ENCODE results near the gene PPM1F. TPM values are rescaled to one million over a fixed set of nuclear protein-coding genes. Genes with fewer than 3 reads are reported as not detected.

Gene PPM1F
- total RNA-seq, 1 experiment from 2014 or later: 19.0 TPM

DNA sequence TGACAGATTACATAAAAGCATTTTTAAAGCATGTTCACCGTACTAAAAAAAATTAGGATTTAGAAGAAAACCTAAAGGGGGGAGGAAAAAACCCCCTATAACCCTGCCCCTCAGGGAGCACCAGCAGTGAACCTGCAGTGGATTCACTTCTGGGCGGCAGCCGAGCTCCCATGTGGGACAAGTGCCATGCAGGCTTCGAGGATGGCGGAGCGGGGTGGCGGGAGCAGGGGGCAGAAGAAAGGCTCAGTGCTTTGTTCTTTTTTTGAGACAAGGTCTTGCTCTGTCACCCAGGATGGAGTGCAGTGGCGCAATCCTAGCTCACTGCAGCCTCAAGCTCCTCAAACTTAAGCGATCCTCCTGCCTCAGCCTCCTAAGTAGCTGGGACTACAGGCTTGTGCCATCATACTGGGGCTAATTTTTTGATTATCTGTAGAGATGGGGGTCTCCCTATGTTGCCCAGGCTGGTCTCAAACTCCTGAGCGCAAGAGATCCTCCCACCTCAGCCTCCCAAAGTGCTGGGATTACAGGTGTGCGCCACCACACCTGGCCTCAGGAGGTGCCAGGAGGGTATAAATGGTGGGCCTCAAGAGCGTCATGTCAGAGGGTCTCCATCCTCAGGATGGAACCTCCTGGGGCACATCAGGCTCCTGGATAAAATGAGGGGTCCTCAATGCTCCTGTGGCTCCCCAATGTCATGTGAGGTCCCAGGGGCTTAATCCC lies 34.0 kb downstream of the PPM1F start:
- H3K36me3 Mint-ChIP-seq (ENCODE audit: insufficient read depth, unreplicated experiment): peaks cover 5% of the 10 kb centered on the region
- no peak for DNase-seq
- no peaks in the 10 kb centered on the region for H3K27me3 Mint-ChIP-seq (ENCODE audit: unreplicated experiment)
- CTCF ChIA-PET: no interaction called here
- TF ChIP-seq, protein P1, sequence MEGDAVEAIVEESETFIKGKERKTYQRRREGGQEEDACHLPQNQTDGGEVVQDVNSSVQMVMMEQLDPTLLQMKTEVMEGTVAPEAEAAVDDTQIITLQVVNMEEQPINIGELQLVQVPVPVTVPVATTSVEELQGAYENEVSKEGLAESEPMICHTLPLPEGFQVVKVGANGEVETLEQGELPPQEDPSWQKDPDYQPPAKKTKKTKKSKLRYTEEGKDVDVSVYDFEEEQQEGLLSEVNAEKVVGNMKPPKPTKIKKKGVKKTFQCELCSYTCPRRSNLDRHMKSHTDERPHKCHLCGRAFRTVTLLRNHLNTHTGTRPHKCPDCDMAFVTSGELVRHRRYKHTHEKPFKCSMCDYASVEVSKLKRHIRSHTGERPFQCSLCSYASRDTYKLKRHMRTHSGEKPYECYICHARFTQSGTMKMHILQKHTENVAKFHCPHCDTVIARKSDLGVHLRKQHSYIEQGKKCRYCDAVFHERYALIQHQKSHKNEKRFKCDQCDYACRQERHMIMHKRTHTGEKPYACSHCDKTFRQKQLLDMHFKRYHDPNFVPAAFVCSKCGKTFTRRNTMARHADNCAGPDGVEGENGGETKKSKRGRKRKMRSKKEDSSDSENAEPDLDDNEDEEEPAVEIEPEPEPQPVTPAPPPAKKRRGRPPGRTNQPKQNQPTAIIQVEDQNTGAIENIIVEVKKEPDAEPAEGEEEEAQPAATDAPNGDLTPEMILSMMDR (IDR thresholded peaks at IDR 0.05; ENCODE audit: unreplicated experiment): no peak
- H3K4me3 Mint-ChIP-seq (ENCODE audit: low read depth, unreplicated experiment): no peak overlapping the region
- BruUV-seq (replicated peaks): no TSS peak
- no peaks in the 10 kb centered on the region for H3K9me3 Mint-ChIP-seq (ENCODE audit: low read depth, unreplicated experiment)
- intact Hi-C loops (cut with micrococcal nuclease; ENCODE audit: unreplicated experiment): no loop called here
- H3K4me1 Mint-ChIP-seq (ENCODE audit: low read depth, unreplicated experiment): no peaks in the 10 kb centered on the region
- H3K27ac Mint-ChIP-seq (ENCODE audit: unreplicated experiment): no peak overlapping the region

DNA sequence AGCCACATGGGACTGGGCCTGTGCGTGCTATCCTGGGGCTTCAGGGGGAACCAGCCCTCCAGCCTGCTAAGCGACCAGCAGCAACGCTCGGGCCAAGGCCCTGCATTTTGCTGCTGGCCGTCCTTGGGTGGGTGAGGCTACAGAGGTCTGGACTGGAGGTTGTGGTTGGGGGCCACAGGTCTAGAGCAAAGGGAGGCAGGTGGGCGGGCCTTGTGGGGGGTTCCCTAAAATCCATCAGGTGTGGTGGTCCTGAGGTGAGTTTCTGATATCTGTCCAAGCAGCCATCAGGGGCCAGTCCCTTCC lies 34.7 kb downstream of the PPM1F start:
- Mint-ChIP-seq H3K9me3 (ENCODE audit: low read depth, unreplicated experiment) (no peaks in the 10 kb centered on the region), H3K4me3 (ENCODE audit: low read depth, unreplicated experiment) (no peak overlapping the region), H3K27me3 (ENCODE audit: unreplicated experiment) (no peaks in the 10 kb centered on the region), H3K27ac (ENCODE audit: unreplicated experiment) (no peak overlapping the region), H3K4me1 (ENCODE audit: low read depth, unreplicated experiment) (no peaks in the 10 kb centered on the region), H3K36me3 (ENCODE audit: insufficient read depth, unreplicated experiment) (peaks cover 5% of the 10 kb centered on the region)
- DNase-seq: no peak
- BruUV-seq (replicated peaks): no TSS peak
- intact Hi-C loops (cut with micrococcal nuclease; ENCODE audit: unreplicated experiment): no loop called here
- TF ChIP-seq, protein P1 (IDR thresholded peaks at IDR 0.05; ENCODE audit: unreplicated experiment): no peak
- CTCF ChIA-PET: no interaction called here

DNA sequence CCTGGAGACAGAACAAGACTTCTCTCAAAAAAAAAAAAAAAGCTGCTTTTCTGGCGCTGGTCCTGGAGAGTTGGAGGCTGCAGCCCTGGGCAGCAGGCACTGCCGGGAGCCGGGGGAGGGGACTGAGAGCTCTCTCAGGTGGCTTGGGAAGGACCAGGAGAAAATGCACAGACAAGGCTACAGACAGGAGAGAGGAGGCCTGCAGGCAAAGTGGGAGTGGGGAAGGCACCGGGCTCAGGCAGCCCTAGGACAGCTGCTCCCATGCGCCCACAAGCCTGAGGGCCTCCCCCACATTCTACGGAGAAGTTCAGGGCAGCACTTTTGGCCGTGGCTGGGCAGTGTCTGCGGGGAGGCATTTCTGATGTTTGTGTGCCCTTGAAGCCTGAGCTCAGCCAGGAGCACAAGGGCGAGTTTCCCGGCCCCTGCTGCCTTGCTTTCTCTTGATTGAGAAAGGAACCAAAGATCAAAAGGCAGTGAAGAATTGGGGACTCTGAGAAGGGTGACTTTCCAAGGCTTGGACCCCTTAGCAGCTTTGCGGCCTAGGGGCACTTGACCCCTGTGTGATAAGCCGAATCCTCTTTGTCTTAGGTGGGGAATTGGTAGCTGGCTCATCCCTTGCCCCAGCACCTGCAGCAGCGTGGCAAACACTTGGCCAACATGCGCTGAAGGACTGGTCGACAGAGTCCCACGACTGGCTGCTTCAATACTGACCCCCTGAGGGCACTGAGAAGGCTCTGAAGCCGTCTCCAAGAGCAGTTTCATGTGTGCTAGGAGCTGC lies 35.3 kb downstream of the PPM1F start:
- no peak overlapping the region for H3K4me3 Mint-ChIP-seq (ENCODE audit: low read depth, unreplicated experiment)
- H3K9me3 Mint-ChIP-seq (ENCODE audit: low read depth, unreplicated experiment): no peaks in the 10 kb centered on the region
- CTCF ChIA-PET: no interaction called here
- BruUV-seq (replicated peaks): no TSS peak
- no peaks in the 10 kb centered on the region for H3K27me3 Mint-ChIP-seq (ENCODE audit: unreplicated experiment)
- TF ChIP-seq, protein P1 (IDR thresholded peaks at IDR 0.05; ENCODE audit: unreplicated experiment): no peak
- H3K36me3 Mint-ChIP-seq (ENCODE audit: insufficient read depth, unreplicated experiment): peaks cover 5% of the 10 kb centered on the region
- no peak overlapping the region for H3K27ac Mint-ChIP-seq (ENCODE audit: unreplicated experiment)
- no peak for DNase-seq
- intact Hi-C loops (cut with micrococcal nuclease; ENCODE audit: unreplicated experiment): no loop called here
- H3K4me1 Mint-ChIP-seq (ENCODE audit: low read depth, unreplicated experiment): no peaks in the 10 kb centered on the region

DNA sequence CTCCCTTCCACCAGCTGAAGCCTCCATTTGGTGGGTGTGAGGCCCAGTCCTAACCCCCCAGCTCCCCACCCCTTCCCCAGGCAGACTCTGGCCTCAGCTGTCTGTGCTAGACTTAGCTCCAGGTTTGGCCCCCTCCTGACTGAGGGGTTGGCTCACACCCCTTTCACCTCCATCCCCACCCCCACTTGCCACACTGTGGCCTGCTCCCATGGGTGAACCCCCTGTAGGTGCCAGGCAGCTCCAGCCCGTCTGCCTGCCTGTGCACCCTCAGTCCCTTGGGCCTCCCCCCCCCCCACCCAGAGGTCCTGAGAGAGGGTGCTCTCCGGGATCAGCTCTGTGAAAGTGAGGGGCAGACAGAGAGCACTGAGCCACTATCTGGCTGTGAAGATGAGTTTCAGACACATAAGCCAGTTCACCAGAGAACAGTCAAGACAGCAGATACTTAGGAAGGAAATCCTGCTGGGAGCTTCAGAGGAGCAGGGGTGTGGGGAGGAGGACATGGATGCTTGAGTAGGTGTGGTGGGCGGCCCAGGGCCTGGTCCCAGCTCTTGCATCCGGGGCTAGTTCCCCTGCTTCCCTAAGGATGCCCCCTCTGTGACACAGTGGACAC lies 36.2 kb downstream of the PPM1F start:
- Mint-ChIP-seq H3K36me3 (ENCODE audit: insufficient read depth, unreplicated experiment) (peaks cover 5% of the 10 kb centered on the region), H3K9me3 (ENCODE audit: low read depth, unreplicated experiment) (no peaks in the 10 kb centered on the region), H3K4me1 (ENCODE audit: low read depth, unreplicated experiment) (no peaks in the 10 kb centered on the region), H3K27ac (ENCODE audit: unreplicated experiment) (no peak overlapping the region), H3K27me3 (ENCODE audit: unreplicated experiment) (no peaks in the 10 kb centered on the region), H3K4me3 (ENCODE audit: low read depth, unreplicated experiment) (no peak overlapping the region)
- no peak for DNase-seq
- no TSS peak for BruUV-seq (replicated peaks)
- TF ChIP-seq, protein P1 (IDR thresholded peaks at IDR 0.05; ENCODE audit: unreplicated experiment): no peak
- intact Hi-C loops (cut with micrococcal nuclease; ENCODE audit: unreplicated experiment): no loop called here
- CTCF ChIA-PET: interaction anchor here (0.6 to 0.7 kb wide), 2 partner anchors 17 to 934 kb away, joined by 3 read pairs; partner anchors contain the start of gene LZTR1

Data from Calu3 (cell line).